Dendritic cell treated with granulocyte-macrophage colony-stimulating factor and Interleukin-4, amounts not matched to agents 40 ng/mL and 50 ng/mL, for 4 days (primary cell): ENCODE data around the gene CDC42EP1.

Experiments used
- H3K27ac Mint-ChIP-seq: one replicate; pipeline ENCODE4 v1.8.0; 2022; ENCODE audit warnings: mild to moderate bottlenecking, mixed read lengths
- H3K27me3 Mint-ChIP-seq: one replicate; pipeline ENCODE4 v1.8.0; 2022; ENCODE audit warnings: mild to moderate bottlenecking, mixed read lengths
- H3K36me3 Mint-ChIP-seq: one replicate; pipeline ENCODE4 v1.8.0; 2022; ENCODE audit warnings: low read depth, mixed read lengths
- H3K4me1 Mint-ChIP-seq: one replicate; pipeline ENCODE4 v1.8.0; 2022; ENCODE audit warnings: low read depth, mixed read lengths
- H3K4me3 Mint-ChIP-seq: one replicate; pipeline ENCODE4 v1.8.0; 2022; ENCODE audit warnings: mild to moderate bottlenecking, moderate library complexity, mixed read lengths
- H3K9me3 Mint-ChIP-seq: one replicate; pipeline ENCODE4 v1.8.0; 2022; ENCODE audit warnings: mixed read lengths
- intact Hi-C: fragments of 100-400 bp; cut with micrococcal nuclease; formaldehyde crosslinking; loops from one replicate; pipeline ENCODE4 v1.15.0; 2022

The CDC42EP1 gene

DNA sequence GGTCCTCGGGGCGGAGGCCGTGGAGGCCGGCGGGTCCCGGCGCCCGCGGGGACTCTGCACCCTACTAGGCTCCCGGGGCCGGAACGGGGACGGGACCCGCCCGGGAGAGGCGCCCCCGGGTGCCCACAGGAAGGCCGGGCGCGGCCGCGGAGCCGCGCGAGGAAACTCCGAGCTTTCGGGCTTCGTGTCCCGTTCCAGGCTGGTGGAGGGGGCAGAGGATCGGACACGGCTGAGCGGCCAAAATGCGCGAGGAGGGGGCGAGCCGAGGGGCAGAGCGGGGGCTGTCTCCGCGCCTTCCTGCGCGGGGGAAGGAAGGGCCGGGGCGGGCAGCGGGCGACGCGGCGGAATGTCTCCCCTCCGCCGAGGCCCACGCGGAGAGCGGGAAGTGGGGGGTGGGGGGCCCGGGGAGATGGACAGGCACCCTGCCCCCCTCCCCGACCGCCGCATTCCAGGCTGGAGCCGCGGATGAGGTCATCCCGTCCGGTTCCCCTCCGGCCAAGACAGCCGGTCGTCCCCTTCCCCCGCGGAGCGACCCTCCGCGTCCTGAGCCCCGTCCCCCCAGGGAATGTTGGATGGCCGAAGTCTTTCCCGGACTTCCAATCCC, 430 bp downstream of the CDC42EP1 start:
- no peaks in the 10 kb centered on the region for H3K9me3 Mint-ChIP-seq
- intact Hi-C loops = loop anchor here (2.0 kb wide), 1 partner anchor 16 kb away; no protein-coding TSS in a partner anchor
- H3K36me3 Mint-ChIP-seq = peaks cover 12% of the 10 kb centered on the region
- peaks cover 70% of the 10 kb centered on the region for H3K4me1 Mint-ChIP-seq
- H3K27me3 Mint-ChIP-seq = peaks cover 69% of the 10 kb centered on the region
- H3K27ac Mint-ChIP-seq = peak overlapping the region; percentile 75
- H3K4me3 Mint-ChIP-seq = peak overlapping the region; percentile 80

DNA sequence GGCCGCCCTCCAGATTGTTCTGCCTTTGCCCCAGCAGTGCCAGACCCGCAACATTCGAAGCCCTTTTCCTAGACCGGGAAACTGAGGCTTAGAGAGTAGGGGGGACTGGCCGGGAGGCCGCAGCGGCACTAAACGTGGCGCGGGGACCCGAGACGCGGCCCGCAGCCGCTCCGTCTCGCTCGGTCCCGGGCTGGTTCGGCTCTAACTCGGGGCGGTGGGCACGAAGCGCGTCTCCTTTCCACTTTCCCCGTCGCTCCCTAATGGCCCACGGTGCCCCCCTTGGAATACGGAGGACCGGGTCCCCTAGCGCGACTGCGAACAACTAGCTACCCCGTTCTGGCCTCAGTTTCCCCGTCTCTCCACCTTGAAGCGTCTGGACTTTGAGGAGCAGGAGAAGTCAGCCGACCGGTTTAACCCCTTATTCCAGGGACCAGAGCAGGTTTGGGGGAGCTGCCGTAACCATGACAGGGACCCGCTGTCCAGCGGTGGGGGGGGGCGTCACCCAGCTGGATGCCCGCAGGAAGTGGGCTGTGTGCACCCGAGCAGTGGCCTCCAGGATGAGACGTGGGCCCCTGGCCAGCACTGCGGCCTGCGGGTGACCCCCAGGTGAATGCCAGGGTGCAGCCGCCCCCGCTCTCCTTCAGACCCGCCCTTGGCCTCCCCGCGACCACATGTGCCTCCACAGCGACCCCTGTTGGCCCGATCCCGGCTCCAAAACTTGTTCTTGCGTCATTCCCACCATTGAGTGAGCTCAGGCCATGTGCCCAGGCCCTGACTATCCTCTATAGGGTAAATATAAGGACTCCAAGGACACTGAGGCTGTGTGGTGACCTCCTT, 1.1 kb downstream of the CDC42EP1 start:
- H3K9me3 Mint-ChIP-seq = no peaks in the 10 kb centered on the region
- H3K4me1 Mint-ChIP-seq = peaks cover 70% of the 10 kb centered on the region
- peak overlapping the region; percentile 75 for H3K27ac Mint-ChIP-seq
- intact Hi-C loops = loop anchor here (2.0 kb wide), 1 partner anchor 17 kb away; no protein-coding TSS in a partner anchor
- H3K36me3 Mint-ChIP-seq = peaks cover 19% of the 10 kb centered on the region
- peak overlapping the region; percentile 80 for H3K4me3 Mint-ChIP-seq
- peaks cover 62% of the 10 kb centered on the region for H3K27me3 Mint-ChIP-seq

DNA sequence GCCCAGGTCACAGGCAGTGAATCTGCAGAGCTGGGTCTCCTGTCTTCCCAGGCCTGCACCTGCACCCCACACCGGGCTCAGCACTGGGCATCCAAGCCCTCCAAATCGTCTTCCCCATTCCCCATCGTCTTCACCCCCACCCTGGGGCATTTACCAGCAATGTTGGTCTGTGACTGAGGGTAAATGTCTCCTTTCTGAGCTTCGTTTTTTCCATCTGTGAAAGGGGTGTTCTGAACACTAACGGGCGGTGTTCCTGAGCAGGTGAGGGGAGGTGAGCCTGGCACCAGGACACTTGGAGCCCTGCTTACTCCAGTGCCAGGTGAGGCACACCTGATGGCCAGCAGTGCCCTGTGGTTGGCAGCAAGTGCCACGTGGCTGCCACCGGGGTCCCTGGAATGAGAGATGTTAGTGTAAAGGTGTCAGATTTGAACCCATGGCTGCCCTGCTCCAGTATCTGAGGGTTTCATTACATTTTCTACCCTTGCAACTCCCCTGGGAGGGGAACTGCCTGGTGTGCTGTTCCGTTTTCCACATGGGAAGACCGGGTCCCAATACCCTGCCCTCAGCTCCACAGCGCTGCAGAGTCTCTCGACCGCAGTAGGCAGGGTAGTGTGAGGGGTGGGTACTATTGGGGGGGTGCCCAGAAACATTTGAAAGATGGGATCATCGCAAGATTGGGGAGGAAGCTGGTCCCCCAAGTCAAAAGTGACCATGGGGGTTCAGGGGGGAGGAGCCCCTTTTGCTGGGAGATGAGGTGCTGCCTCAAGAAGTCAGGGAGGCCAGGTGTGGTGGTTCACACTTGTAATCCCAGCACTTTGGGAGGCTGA, 2.0 kb downstream of the CDC42EP1 start:
- Mint-ChIP-seq H3K27ac (peak overlapping the region; percentile 75), H3K36me3 (peaks cover 27% of the 10 kb centered on the region), H3K4me3 (peak overlapping the region; percentile 80), H3K9me3 (no peaks in the 10 kb centered on the region), H3K4me1 (peaks cover 71% of the 10 kb centered on the region), H3K27me3 (peaks cover 54% of the 10 kb centered on the region)
- intact Hi-C loops = no loop called here

DNA sequence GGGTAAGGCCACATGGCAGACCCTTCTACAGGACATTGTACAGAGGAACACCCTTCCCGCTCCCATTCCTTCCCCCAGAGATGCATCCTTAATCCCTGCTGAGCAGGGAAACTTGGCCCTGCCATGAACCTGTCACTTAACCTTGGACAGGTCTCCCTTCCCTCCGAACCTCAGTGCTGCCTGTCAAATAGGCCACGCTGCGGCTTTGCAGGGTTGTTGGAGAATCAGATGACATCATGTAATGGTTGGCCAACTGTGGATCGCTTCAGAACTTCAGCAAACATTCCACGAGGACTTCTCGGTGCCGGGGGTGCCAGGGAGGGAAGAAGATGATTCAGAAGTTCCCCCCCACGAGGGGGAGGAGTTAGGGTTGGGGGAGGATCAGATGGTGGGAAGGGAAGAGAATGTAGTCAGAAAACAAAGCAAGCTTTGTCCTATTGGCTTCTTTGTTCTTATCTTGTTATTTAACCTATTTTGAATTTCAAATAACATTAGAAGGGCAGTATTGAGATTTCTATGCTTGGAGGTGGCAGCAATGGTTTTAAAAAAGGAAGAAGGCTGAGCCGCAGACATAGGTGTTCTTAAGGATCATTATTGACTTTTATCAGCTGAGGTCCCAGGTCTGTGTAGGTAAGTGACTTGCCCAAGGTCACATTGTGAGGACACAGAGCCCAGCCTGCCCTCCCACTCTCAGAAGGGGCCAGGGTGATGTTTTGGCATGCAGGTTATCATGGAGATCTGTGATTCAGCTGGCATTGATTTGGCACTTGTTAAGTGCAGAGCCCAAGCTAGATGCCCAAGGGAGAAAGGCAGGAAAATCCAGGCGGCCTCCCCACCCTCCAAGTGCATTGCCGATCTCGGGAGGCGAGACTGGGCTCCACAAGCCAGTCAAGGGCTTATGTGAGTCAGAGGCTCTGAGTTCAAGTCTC, 3.1 kb downstream of the CDC42EP1 start:
- Mint-ChIP-seq H3K27ac (peak overlapping the region; percentile 75), H3K27me3 (peaks cover 50% of the 10 kb centered on the region), H3K36me3 (peaks cover 39% of the 10 kb centered on the region), H3K9me3 (no peaks in the 10 kb centered on the region), H3K4me1 (peaks cover 81% of the 10 kb centered on the region), H3K4me3 (no peak overlapping the region)
- intact Hi-C loops = no loop called here

DNA sequence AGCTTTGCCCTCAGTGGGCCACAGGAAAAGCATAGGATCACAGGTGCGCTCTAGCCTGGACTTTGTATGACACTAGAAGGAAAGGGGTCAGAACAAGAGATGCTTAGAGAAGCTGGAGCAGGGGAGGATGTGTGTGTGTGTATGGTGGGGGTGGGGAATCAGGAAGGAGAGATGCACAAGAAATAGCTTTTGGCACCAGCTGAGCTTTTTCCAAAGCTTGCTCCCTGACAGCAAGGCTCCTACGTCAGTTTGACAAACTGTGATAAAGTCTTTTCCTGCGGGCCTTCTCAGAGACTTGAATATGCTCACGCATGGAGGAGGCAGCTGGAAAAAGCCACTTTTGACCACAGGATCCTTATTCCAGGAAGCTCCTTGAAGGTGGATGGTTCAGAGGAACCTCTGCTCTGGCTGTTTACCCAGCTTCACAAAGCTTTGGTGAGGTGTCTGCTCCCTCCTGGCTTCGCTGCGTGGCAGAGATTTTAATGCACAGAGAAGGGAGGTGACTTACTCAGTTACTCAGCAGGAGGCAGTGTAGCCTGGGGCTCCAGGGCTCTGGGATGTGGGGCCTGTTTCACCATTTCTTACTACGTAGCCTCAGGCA, 3.9 kb downstream of the CDC42EP1 start:
- Mint-ChIP-seq H3K4me1 (peaks cover 79% of the 10 kb centered on the region), H3K4me3 (no peak overlapping the region), H3K27ac (no peak overlapping the region), H3K9me3 (no peaks in the 10 kb centered on the region), H3K36me3 (peaks cover 47% of the 10 kb centered on the region), H3K27me3 (peaks cover 42% of the 10 kb centered on the region)
- intact Hi-C loops = no loop called here

DNA sequence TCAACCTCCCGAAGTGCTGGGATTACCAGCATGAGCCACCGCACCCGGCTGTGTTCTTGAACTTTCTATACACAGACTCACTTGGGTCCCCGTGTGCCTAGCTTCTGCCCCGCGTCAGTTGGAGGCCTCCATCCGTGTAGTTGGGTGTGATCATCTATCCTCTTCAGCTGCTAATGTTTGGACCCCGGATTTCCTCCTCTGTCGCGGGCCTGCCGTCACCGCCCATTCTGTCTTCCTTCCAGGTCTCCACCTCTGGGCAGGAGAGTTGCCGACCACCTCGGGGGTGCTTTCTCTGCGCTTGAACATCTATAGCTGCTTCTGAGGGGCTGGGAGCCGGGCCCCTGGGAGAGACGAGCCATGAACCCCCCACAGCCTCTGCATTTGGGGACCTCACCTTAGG, 5.5 kb downstream of the CDC42EP1 start:
- peaks cover 80% of the 10 kb centered on the region for H3K4me1 Mint-ChIP-seq
- peaks cover 63% of the 10 kb centered on the region for H3K36me3 Mint-ChIP-seq
- H3K9me3 Mint-ChIP-seq = no peaks in the 10 kb centered on the region
- H3K27me3 Mint-ChIP-seq = peaks cover 32% of the 10 kb centered on the region
- peak overlapping the region; percentile 76 for H3K27ac Mint-ChIP-seq
- intact Hi-C loops = no loop called here
- H3K4me3 Mint-ChIP-seq = peak overlapping the region; percentile 58

DNA sequence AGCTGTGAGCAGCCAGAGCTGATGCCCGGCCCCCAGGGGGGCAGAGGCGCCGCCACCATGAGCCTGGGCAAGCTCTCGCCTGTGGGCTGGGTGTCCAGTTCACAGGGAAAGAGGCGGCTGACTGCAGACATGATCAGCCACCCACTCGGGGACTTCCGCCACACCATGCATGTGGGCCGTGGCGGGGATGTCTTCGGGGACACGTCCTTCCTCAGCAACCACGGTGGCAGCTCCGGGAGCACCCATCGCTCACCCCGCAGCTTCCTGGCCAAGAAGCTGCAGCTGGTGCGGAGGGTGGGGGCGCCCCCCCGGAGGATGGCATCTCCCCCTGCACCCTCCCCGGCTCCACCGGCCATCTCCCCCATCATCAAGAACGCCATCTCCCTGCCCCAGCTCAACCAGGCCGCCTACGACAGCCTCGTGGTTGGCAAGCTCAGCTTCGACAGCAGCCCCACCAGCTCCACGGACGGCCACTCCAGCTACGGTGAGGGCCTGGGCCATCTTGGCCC, 6.1 kb downstream of the CDC42EP1 start:
- peaks cover 83% of the 10 kb centered on the region for H3K4me1 Mint-ChIP-seq
- intact Hi-C loops = no loop called here
- H3K4me3 Mint-ChIP-seq = peak overlapping the region; percentile 48
- H3K27me3 Mint-ChIP-seq = peaks cover 27% of the 10 kb centered on the region
- peak overlapping the region; percentile 76 for H3K27ac Mint-ChIP-seq
- H3K36me3 Mint-ChIP-seq = peaks cover 68% of the 10 kb centered on the region
- no peaks in the 10 kb centered on the region for H3K9me3 Mint-ChIP-seq

DNA sequence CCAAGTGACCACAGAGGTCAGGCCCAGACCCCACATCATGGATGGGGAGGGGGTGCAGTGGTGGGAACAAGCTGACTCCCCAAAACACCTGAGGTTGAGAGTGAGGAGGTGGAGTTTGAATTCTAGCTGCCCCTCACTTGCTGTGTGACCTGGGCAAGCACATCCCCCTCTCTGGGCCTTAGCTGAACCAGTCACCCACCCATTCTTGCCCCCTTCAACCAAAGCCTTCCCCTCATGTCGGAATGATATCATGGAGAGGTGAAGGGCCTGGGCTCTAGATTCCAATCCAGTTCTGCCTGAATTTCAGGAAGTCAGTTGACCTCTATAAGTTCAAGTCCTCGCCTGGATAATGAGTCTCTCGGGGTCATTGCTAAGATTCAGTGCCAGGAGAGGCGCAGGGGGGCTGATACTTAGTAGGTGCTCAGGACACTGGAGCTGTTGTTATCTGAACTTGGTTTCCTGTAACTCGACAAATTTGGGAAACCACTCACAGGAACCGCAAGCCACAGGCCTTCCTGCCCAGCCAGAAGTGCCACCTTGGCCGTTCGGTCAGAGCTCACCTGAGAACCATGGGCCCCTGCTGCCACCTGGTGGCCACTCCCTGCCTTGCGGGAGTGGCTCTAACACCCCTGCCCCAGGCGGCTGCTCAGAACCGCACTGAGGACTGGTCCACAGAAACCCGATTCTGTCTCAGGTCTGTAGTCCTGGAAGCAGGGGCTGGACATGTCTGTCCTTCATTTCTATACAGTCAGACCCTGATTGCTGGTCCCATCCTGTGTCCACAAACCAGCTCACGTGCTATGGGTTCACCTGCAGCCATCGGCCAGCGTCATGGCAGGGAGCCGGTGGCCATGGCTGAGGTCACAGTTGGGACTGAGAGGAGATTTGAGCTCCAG, 6.9 kb downstream of the CDC42EP1 start:
- Mint-ChIP-seq H3K9me3 (no peaks in the 10 kb centered on the region), H3K4me1 (peaks cover 83% of the 10 kb centered on the region), H3K36me3 (peaks cover 68% of the 10 kb centered on the region), H3K27ac (peak overlapping the region; percentile 76), H3K4me3 (no peak overlapping the region), H3K27me3 (peaks cover 20% of the 10 kb centered on the region)
- intact Hi-C loops = no loop called here

DNA sequence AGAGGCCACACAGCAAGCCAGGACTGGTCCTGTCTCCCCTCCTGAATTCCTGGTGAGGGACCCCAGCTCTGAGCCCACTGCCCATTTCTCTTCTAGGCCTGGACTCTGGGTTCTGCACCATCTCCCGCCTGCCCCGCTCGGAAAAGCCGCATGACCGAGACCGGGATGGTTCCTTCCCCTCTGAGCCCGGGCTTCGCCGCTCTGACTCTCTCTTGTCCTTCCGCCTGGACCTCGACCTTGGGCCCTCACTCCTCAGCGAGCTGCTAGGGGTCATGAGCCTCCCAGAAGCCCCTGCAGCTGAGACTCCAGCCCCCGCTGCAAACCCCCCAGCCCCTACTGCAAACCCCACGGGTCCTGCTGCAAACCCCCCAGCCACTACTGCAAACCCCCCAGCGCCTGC, 7.7 kb downstream of the CDC42EP1 start:
- Mint-ChIP-seq H3K27ac (peak overlapping the region; percentile 17), H3K36me3 (peaks cover 67% of the 10 kb centered on the region), H3K4me3 (no peak overlapping the region), H3K4me1 (peaks cover 75% of the 10 kb centered on the region), H3K27me3 (peaks cover 14% of the 10 kb centered on the region), H3K9me3 (no peaks in the 10 kb centered on the region)
- intact Hi-C loops = no loop called here

DNA sequence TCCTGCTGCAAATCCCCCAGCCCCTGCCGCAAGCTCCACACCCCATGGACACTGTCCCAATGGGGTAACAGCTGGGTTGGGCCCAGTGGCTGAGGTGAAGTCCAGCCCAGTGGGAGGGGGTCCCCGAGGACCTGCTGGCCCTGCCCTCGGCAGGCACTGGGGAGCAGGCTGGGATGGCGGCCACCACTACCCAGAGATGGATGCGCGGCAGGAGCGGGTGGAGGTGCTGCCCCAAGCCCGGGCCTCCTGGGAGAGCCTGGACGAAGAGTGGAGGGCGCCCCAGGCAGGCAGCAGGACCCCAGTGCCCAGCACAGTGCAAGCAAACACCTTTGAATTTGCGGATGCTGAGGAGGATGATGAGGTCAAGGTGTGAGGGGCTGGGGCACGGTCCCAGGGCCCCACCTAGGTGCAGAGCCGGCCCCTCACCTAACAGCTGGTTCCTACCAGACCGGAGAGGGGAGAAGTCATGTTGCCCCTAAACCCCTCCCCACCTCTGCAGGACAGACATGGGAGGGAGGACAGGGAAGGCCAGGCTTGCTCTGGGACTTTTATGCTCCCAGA, 8.2 kb downstream of the CDC42EP1 start:
- peaks cover 74% of the 10 kb centered on the region for H3K4me1 Mint-ChIP-seq
- H3K27me3 Mint-ChIP-seq = peaks cover 12% of the 10 kb centered on the region
- no peaks in the 10 kb centered on the region for H3K9me3 Mint-ChIP-seq
- peak overlapping the region; percentile 17 for H3K27ac Mint-ChIP-seq
- intact Hi-C loops = no loop called here
- H3K36me3 Mint-ChIP-seq = peaks cover 67% of the 10 kb centered on the region
- H3K4me3 Mint-ChIP-seq = no peak overlapping the region

DNA sequence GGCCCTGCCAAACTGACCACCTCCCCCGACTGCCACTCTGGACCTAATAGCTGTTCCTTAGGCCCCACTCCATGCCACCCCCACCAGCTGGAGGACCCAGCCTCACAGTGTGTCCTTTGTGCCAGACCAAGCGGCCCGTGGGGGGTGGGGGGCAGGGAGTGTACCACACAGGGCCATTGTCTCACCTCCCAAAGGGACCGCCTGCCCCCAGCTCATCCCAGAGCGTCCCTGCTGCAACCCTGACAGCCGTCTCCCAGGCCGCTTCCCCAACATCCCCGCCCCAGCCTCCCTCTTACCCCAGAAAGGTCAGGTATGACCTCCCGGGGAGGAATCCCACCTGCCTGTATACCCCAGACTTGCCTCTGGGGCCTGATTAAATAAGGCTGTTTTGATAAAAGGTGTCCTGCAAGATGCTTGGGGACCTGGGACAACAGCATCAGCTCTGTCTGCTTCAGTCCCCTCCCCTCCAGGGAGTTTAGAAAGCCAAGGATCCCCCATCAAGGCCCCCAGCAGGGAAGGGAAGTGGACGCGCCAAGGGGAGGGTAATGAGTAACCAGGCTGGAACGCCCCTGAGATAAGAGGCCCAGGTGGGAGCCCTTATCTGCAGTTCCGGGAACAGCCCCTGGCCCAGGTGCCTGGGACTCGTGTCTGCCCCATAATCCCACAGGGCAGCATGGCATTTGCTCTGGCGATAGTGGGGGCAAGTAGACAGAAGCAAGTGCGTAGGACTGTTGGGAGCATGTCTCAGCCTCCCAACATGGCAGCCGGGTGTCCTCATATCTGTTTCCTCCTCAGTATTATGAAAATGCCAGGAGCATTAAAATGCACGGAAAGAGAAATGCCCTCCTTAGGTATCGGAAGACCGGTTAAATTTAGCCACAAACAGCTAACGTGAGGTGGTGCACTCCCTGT, 9.0 kb downstream of the CDC42EP1 start:
- Mint-ChIP-seq H3K27me3 (peaks cover 13% of the 10 kb centered on the region), H3K27ac (no peak overlapping the region), H3K36me3 (peaks cover 67% of the 10 kb centered on the region), H3K9me3 (no peaks in the 10 kb centered on the region), H3K4me3 (no peak overlapping the region), H3K4me1 (peaks cover 74% of the 10 kb centered on the region)
- intact Hi-C loops = no loop called here
